PC-3 (cell line): ENCODE results near the gene PSMB10. TPM values are rescaled to one million over a fixed set of nuclear protein-coding genes. Genes with fewer than 3 reads are reported as not detected.

ENCODE experiments used
- ATAC-seq: fragments of 200-7000 bp; cut with Tn5 transposase; 2 replicates; pipeline ENCODE4 v1.9.1; 2020; ENCODE audit warnings: mild to moderate bottlenecking, moderate library complexity
- BruUV-seq: library from RNA; stranded (reverse); fragments of 400-500 nt; replicated peaks from 2 replicates; lab custom pipeline; 2021; lab: Mats Ljungman, UMichigan
- CTCF ChIA-PET: fragments of 300-600 bp; sonication (Branson Sonifier 250); formaldehyde crosslinking; loops from one replicate; lab custom pipeline; 2022; ENCODE audit warnings: antibody characterized with exemption; lab: Charles Lee
- POLR2A ChIA-PET: fragments of 300-600 bp; sonication (Branson Sonifier 250); formaldehyde crosslinking; loops from one replicate; lab custom pipeline; 2022; ENCODE audit warnings: antibody characterized with exemption; ENCODE audit not compliant: unreplicated experiment; lab: Charles Lee
- DNase-seq: peaks from one replicate; pipeline ENCODE4 v3.0.0-alpha.2; 2015
- H2AFZ ChIP-seq: fragments of 300-600 bp; sonication (generic); 2 replicates; pipeline ENCODE4 v1.6.0; 2016; ENCODE audit warnings: antibody characterized with exemption, low read length
- H3F3A ChIP-seq: fragments of 300-600 bp; sonication (generic); one replicate; pipeline ENCODE4 v1.6.0; 2017; ENCODE audit warnings: antibody characterized with exemption, low read length, control low read depth, mild to moderate bottlenecking; ENCODE audit not compliant: unreplicated experiment
- H3K27ac ChIP-seq: fragments of 300-600 bp; sonication (generic); 2 replicates; pipeline ENCODE4 v1.5.1; 2016; ENCODE audit warnings: mild to moderate bottlenecking, low read length
- H3K27me3 ChIP-seq: fragments of 300-600 bp; sonication (generic); 2 replicates; pipeline ENCODE4 v1.6.1; 2016; ENCODE audit warnings: low read length, mixed read lengths
- H3K36me3 ChIP-seq: fragments of 300-600 bp; sonication (generic); 2 replicates; pipeline ENCODE4 v1.6.1; 2016; ENCODE audit warnings: low read depth, mixed run types, low read length, mixed read lengths
- H3K4me1 ChIP-seq: fragments of 300-600 bp; sonication (generic); 2 replicates; pipeline ENCODE4 v1.5.1; 2016; ENCODE audit warnings: low read length; ENCODE audit not compliant: insufficient read depth
- H3K4me2 ChIP-seq: fragments of 300-600 bp; sonication (generic); 2 replicates; pipeline ENCODE4 v1.6.0; 2016; ENCODE audit warnings: low read length
- H3K4me3 ChIP-seq: fragments of 300-600 bp; sonication (generic); 2 replicates; pipeline ENCODE4 v1.5.1; 2016; ENCODE audit warnings: mild to moderate bottlenecking, low read length, mixed read lengths
- H3K79me2 ChIP-seq: fragments of 300-600 bp; sonication (generic); 2 replicates; pipeline ENCODE4 v1.6.1; 2017; ENCODE audit warnings: low read length, mixed read lengths
- H3K9ac ChIP-seq: fragments of 300-600 bp; sonication (generic); 2 replicates; pipeline ENCODE4 v1.6.0; 2016; ENCODE audit warnings: mild to moderate bottlenecking, low read length
- H3K9me2 ChIP-seq: fragments of 300-600 bp; sonication (generic); replicated peaks from 2 replicates; pipeline ENCODE4 v1.6.1; 2016; ENCODE audit warnings: mixed run types, low read length, mixed read lengths
- H3K9me3 ChIP-seq: fragments of 300-600 bp; sonication (generic); 2 replicates; pipeline ENCODE4 v1.6.1; 2016; ENCODE audit warnings: low read length, mixed read lengths
- H4K20me1 ChIP-seq: fragments of 300-600 bp; sonication (generic); 2 replicates; pipeline ENCODE4 v1.6.1; 2016; ENCODE audit warnings: low read length, mixed read lengths
- EZH2 ChIP-seq: fragments of 300-600 bp; sonication (generic); IDR thresholded peaks from one replicate; pipeline ENCODE4 v1.6.1; 2017; ENCODE audit warnings: antibody characterized with exemption, mild to moderate bottlenecking, low read length; ENCODE audit not compliant: unreplicated experiment
- EZH2phosphoT487 ChIP-seq: fragments of 300-600 bp; sonication (generic); IDR thresholded peaks from 2 replicates; pipeline ENCODE4 v1.6.1; 2018; ENCODE audit warnings: mild to moderate bottlenecking, antibody characterized with exemption, low read length, borderline replicate concordance
- intact Hi-C: fragments of 100-400 bp; cut with micrococcal nuclease; formaldehyde crosslinking; loops from 2 replicates; pipeline ENCODE4 v1.9.0; 2023
- total RNA-seq: library from RNA; depleted of rRNA; stranded (reverse); fragments of >200 nt; gene quantifications from 2 replicates; pipeline ENCODE4 v1.2.3, GENCODE V29; 2014
- TF ChIP-seq, protein P1 (sequence below): fragments of 300-600 bp; sonication (generic); conservative IDR thresholded peaks from 2 replicates; pipeline ENCODE4 v1.5.1; 2017; ENCODE audit warnings: antibody characterized with exemption, low read depth, mild to moderate bottlenecking, low read length

PSMB10 gene
- total RNA-seq, 1 experiment from 2014 or later: 52.0 TPM

GRCh38 chr16:67930191-67930590 is 6.5 kb downstream of the PSMB10 start:
- no peak overlapping the region for H3K4me3 ChIP-seq
- H3K4me1 ChIP-seq: peaks cover 27% of the 10 kb centered on the region
- H3K27me3 ChIP-seq: no peaks in the 10 kb centered on the region
- no peak for ATAC-seq
- H3K4me2 ChIP-seq: no peak overlapping the region
- TF ChIP-seq EZH2 (no peak), EZH2phosphoT487 (no peak)
- TF ChIP-seq, protein P1, sequence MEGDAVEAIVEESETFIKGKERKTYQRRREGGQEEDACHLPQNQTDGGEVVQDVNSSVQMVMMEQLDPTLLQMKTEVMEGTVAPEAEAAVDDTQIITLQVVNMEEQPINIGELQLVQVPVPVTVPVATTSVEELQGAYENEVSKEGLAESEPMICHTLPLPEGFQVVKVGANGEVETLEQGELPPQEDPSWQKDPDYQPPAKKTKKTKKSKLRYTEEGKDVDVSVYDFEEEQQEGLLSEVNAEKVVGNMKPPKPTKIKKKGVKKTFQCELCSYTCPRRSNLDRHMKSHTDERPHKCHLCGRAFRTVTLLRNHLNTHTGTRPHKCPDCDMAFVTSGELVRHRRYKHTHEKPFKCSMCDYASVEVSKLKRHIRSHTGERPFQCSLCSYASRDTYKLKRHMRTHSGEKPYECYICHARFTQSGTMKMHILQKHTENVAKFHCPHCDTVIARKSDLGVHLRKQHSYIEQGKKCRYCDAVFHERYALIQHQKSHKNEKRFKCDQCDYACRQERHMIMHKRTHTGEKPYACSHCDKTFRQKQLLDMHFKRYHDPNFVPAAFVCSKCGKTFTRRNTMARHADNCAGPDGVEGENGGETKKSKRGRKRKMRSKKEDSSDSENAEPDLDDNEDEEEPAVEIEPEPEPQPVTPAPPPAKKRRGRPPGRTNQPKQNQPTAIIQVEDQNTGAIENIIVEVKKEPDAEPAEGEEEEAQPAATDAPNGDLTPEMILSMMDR: no peak
- no peaks in the 10 kb centered on the region for H3K36me3 ChIP-seq
- POLR2A ChIA-PET: no interaction called here
- no peak overlapping the region for H3K9ac ChIP-seq
- H3K9me2 ChIP-seq: no peaks in the 10 kb centered on the region
- no peak overlapping the region for H3K27ac ChIP-seq
- no TSS peak for BruUV-seq
- H2AFZ ChIP-seq: no peak overlapping the region
- no peaks in the 10 kb centered on the region for H4K20me1 ChIP-seq
- intact Hi-C loops: no loop called here
- no peak for DNase-seq
- CTCF ChIA-PET: no interaction called here
- no peaks in the 10 kb centered on the region for H3F3A ChIP-seq
- H3K79me2 ChIP-seq: peaks cover 12% of the 10 kb centered on the region
- no peaks in the 10 kb centered on the region for H3K9me3 ChIP-seq

DNA sequence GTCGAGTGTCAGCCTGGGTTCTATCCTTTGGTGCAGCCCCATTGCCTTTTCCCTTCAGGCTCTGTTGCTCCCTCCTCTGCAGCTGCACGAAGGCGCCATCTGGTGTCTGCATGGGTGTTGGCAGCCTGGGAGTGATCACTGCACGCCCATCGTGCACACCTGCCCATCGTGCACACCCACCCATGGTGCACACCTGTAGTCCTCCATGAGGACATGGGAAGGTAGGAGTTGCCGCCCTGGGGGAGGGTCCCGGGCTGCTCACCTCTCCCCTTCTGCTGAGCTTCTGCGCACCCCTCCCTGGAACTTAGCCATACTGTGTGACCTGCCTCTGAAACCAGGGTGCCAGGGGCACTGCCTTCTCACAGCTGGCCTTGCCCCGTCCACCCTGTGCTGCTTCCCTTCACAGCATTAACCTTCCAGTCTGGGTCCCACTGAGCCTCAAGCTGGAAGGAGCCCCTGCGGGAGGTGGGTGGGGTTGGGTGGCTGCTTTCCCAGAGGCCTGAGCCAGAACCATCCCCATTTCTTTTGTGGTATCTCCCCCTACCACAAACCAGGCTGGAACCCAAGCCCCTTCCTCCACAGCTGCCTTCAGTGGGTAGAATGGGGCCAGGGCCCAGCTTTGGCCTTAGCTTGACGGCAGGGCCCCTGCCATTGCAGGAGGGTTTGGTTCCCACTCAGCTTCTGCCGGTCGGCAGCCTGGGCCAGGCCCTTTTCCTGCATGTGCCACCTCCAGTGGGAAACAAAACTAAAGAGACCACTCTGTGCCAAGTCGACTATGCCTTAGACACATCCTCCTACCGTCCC is 7.9 kb downstream of the PSMB10 start:
- H3F3A ChIP-seq: no peaks in the 10 kb centered on the region
- peak; percentile 70 for DNase-seq
- 0 out of 2 replicates have a peak, but pooled peaks cover 2% of the 10 kb centered on the region for H3K79me2 ChIP-seq
- no peaks in the 10 kb centered on the region for H3K36me3 ChIP-seq
- H3K4me3 ChIP-seq: no peak overlapping the region
- TSS peak; percentile 8 for BruUV-seq
- peaks cover 18% of the 10 kb centered on the region for H3K4me1 ChIP-seq
- no peak for TF ChIP-seq EZH2phosphoT487
- TF ChIP-seq, protein P1: peak; percentile 82
- TF ChIP-seq EZH2: no peak
- CTCF ChIA-PET: no interaction called here
- H3K4me2 ChIP-seq: no peak overlapping the region
- H3K9me2 ChIP-seq: no peaks in the 10 kb centered on the region
- H3K9me3 ChIP-seq: no peaks in the 10 kb centered on the region
- no peak overlapping the region for H3K9ac ChIP-seq
- no peak overlapping the region for H2AFZ ChIP-seq
- H3K27me3 ChIP-seq: no peaks in the 10 kb centered on the region
- peak; percentile 68 for ATAC-seq
- POLR2A ChIA-PET: no interaction called here
- intact Hi-C loops: loop anchor here (1.0 to 5.0 kb wide), 3 partner anchors 45 to 112 kb away; partner anchors contain the start of gene THAP11
- H3K27ac ChIP-seq: no peak overlapping the region
- no peaks in the 10 kb centered on the region for H4K20me1 ChIP-seq

- no peak for DNase-seq
- Histone ChIP-seq H3K36me3 (no peaks in the 10 kb centered on the region), H2AFZ (no peak overlapping the region), H3K9me3 (no peaks in the 10 kb centered on the region), H3K27ac (no peak overlapping the region), H3K9ac (no peak overlapping the region), H3K4me1 (peaks cover 18% of the 10 kb centered on the region), H3F3A (no peaks in the 10 kb centered on the region), H3K79me2 (no peaks in the 10 kb centered on the region), H3K27me3 (no peaks in the 10 kb centered on the region), H3K9me2 (no peaks in the 10 kb centered on the region), H3K4me2 (no peak overlapping the region), H4K20me1 (no peaks in the 10 kb centered on the region), H3K4me3 (no peak overlapping the region)
- ATAC-seq: no peak
- POLR2A ChIA-PET: no interaction called here
- BruUV-seq: no TSS peak
- TF ChIP-seq, protein P1: no peak
- TF ChIP-seq EZH2 (no peak), EZH2phosphoT487 (no peak)
- CTCF ChIA-PET: no interaction called here
- intact Hi-C loops: loop anchor here (1.0 to 5.0 kb wide), 3 partner anchors 45 to 111 kb away; partner anchors contain the start of gene THAP11
These were observed 8.5 kb downstream of the PSMB10 start for GRCh38 chr16:67928147-67928546.
